ENCODE measurements around the gene GPR39.

GRCh38 chr2:132638313-132639040 is 221.9 kb downstream of the GPR39 start:
- TF ChIP-seq TOX (CRISPR knock-in tag; IDR thresholded peaks at IDR 0.05; ENCODE audit: borderline replicate concordance) (no peak), ISL1 (CRISPR knock-in tag; IDR thresholded peaks at IDR 0.05) (no peak), PATZ1 (CRISPR knock-in tag; IDR thresholded peaks at IDR 0.05; ENCODE audit: borderline replicate concordance) (no peak), POU6F1 (CRISPR knock-in tag; IDR thresholded peaks at IDR 0.05; ENCODE audit: borderline replicate concordance, low read depth) (no peak), RARB (CRISPR knock-in tag; IDR thresholded peaks at IDR 0.05) (no peak), ZFP3 (CRISPR knock-in tag; IDR thresholded peaks at IDR 0.05) (no peak), ARNTL (CRISPR knock-in tag; IDR thresholded peaks at IDR 0.05; ENCODE audit: borderline replicate concordance, low read depth) (no peak), ZFP30 (CRISPR knock-in tag; IDR thresholded peaks at IDR 0.05) (no peak), PPARA (CRISPR knock-in tag; IDR thresholded peaks at IDR 0.05; ENCODE audit: borderline replicate concordance) (no peak), GLIS3 (CRISPR knock-in tag; IDR thresholded peaks at IDR 0.05) (no peak), CSDC2 (CRISPR knock-in tag; IDR thresholded peaks at IDR 0.05) (no peak), ZNF8 (CRISPR knock-in tag; IDR thresholded peaks at IDR 0.05) (no peak)
